ENCODE measurements around the gene HS1BP3.

HS1BP3 gene

DNA sequence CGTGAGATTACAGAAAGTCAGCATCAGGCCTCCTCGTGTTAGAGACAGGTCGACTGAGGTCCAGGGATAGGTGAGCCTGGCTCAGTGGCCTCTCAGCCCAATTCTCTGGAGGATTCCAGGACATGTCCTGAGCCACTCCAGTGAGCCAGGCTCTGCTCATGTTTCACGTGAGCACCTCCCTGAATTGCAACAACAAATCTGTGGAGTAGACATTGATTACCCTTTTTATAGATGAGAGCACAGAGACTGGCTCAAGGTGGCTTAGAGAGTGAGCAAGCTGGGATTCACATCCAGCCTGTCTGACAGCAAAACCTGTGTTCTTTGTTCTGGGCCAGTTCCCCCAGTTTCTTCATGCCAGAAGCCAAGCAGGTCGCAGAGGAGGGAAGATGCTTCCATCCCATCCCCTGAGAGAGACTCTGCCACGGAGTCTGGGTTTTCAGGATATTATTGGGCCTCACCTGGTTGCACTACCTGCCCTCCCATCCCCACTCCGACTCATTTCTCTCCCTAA is 46.4 kb downstream of the HS1BP3 start:
- TF ChIP-seq CTCF (conservative IDR thresholded peaks at IDR 0.05; ENCODE audit: low read depth, low read length): no peak
- no peak overlapping the region for H3K4me3 ChIP-seq (ENCODE audit: low read depth, low read length)
- no peak for DNase-seq (ENCODE audit: low read depth)

DNA sequence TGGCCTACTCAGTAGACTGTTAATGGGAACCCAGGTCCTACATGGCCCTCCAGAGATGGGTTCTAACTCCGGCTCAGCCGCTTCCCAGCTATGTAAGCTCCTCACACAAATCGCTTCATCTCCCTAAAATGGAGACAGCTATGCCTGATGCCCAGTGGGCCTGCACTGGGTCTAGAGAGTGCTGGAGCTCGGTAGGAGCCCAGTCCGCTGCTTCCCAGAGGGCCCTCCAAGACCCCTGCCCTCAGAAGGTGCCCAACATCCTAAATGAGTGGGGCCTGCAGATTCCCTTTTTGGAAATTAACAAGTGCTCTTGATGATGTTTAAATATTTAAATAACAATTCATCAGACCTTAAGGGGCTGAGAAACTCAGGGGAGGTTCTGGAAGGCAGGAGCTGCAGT is 47.1 kb downstream of the HS1BP3 start:
- H3K4me3 ChIP-seq (ENCODE audit: low read depth, low read length): no peak overlapping the region
- TF ChIP-seq CTCF (conservative IDR thresholded peaks at IDR 0.05; ENCODE audit: low read depth, low read length): no peak
- DNase-seq (ENCODE audit: low read depth): no peak

- H3K4me3 ChIP-seq (ENCODE audit: low read depth, low read length): no peak overlapping the region
- DNase-seq (ENCODE audit: low read depth): no peak
- no peak for TF ChIP-seq CTCF (conservative IDR thresholded peaks at IDR 0.05; ENCODE audit: low read depth, low read length)
These were observed 48.1 kb downstream of the HS1BP3 start for GRCh38 chr2:20602803-20603202.

- DNase-seq (ENCODE audit: low read depth): peak; percentile 66
- H3K4me3 ChIP-seq (ENCODE audit: low read depth, low read length): no peak overlapping the region
- TF ChIP-seq CTCF (conservative IDR thresholded peaks at IDR 0.05; ENCODE audit: low read depth, low read length): peak; percentile 51
These were observed 50.1 kb downstream of the HS1BP3 start for GRCh38 chr2:20600756-20601325.

DNA sequence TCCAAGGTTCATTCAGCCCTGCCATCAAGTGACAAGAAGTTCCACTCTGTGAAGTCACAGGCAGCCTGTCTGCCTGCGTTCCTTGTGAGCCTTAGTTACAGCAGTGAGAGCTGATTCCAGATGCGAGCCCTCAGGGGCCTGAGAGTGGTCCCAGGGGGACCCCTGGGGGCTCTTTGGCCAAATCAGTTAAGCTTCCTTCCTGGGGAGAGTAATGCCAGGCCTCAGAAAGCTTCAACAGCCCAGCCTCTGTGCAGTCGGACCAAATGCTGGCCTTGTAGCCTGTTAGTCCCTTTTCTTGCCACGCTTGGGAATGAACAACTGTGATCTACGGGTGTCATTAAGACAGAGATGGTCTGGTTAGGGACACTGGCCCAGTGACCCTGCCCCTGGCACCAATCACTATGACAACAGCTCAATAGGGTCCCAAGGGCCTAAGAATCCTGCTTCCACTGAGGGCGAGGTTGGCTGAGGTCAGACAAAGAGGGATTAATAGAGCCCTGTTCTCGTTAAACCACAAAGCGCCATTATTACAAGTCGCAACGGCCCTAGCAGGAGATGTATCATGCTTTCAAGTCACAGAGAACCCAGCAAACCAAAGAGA is 50.9 kb downstream of the HS1BP3 start:
- TF ChIP-seq CTCF (conservative IDR thresholded peaks at IDR 0.05; ENCODE audit: low read depth, low read length): no peak
- no peak for DNase-seq (ENCODE audit: low read depth)
- H3K4me3 ChIP-seq (ENCODE audit: low read depth, low read length): no peak overlapping the region

DNA sequence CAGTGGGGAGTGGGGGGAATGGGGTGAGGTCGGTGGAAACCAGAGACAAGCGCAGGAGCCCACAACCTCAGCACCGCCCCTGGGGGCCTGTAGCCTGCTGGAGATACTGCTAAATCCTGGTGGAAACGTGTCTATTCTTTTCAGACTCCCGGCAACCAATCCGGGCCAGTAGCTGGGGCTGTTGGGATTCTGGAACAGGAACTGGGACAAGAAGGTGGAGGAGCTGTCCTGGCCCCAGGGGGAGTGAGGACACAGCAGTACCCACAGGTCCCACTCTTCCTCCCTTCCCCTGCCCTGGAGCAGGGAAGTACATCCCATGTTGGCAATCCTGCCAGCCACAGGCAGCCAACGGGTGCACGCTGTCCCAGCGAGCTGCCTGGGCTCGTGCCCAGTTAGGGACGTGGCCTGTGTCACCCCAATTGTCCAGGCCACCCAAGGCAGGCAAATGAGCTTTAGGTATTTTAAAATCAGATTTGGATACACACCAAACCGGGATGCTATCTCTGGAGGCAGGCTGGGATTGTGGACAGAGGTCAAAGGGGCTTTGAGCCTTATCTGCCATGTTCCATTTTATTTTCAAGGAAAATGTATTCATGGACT is 51.8 kb downstream of the HS1BP3 start:
- no peak for TF ChIP-seq CTCF (conservative IDR thresholded peaks at IDR 0.05; ENCODE audit: low read depth, low read length)
- DNase-seq (ENCODE audit: low read depth): no peak
- H3K4me3 ChIP-seq (ENCODE audit: low read depth, low read length): no peak overlapping the region

DNA sequence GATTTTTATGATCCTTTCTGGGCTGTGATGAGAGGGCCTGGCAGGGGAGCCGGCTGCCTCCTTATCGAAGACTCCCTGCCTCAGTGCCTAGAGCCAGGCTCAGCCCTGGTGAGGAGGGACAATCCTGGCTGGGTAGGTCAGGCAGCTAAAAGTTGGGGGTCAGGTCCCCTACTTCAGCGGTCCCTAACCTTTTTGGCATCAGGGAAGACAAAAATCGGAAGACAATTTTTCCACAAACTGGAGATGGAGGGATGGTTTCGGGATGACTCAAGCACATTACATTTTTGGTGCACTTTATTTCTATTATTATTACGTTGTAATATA is 53.1 kb downstream of the HS1BP3 start:
- H3K4me3 ChIP-seq (ENCODE audit: low read depth, low read length): no peak overlapping the region
- no peak for TF ChIP-seq CTCF (conservative IDR thresholded peaks at IDR 0.05; ENCODE audit: low read depth, low read length)
- DNase-seq (ENCODE audit: low read depth): no peak

All from choroid plexus epithelial cell (primary cell).